GM03348 (cell line): ENCODE data around the gene URAD.
"Not testable (repeated sequence)": the region's sequence is repeated elsewhere in the genome, so short reads cannot be mapped to it uniquely, and the experiment has no call there.

Experiments
- DNase-seq: peaks from one replicate; pipeline ENCODE4 v3.0.0; 2012; ENCODE audit warnings: low spot score

The URAD gene, protein sequence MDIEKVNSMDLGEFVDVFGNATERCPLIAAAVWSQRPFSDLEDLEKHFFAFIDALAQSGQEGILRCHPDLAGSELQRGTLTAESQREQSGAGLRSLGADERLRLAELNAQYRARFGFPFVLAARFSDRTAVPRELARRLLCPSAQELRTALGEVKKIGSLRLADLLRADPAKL

DNA sequence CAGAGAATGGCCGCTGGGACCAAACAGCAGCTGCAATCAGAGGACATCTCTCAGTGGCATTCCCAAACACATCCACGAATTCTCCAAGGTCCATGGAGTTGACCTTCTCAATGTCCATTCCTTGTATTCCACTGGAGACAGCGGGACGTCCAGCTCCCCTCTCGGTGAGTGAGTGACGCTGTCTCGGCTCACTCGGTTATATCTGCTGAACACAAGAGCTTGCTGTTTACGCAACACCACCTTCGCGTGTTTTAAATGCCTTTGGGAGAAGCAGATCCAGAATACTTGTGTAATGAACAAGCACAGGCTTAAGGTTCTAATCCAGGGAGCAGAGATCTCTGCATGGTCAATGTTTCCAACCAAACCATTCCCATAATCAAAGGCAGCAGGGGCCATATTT is at the start of gene URAD:
TSS of gene URAD (minus strand) at position 174 of the 400 bp plus-strand sequence. CDS start at position 118, 56 bp downstream.
- no peak for DNase-seq

DNA sequence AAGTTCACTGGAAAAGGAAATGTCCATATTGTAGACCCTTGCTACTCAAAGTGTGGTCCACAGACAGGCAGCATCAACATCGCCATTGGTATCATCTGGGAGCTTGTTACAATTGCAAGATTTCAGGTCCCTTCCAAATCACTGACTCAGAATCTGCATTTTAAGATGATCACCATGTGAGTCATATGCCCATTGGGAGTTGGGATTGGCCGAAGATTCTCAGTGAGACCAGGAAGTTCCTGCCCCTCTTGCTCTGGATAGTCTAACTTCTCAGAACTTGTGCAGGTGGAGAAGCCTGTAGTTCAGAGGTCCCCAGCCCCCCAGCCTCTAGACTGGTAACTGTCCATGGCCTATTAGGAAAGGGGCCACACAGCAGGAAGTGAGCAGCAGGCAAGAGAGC is 48.9 kb upstream of the URAD start:
- DNase-seq = peak; percentile 35

DNA sequence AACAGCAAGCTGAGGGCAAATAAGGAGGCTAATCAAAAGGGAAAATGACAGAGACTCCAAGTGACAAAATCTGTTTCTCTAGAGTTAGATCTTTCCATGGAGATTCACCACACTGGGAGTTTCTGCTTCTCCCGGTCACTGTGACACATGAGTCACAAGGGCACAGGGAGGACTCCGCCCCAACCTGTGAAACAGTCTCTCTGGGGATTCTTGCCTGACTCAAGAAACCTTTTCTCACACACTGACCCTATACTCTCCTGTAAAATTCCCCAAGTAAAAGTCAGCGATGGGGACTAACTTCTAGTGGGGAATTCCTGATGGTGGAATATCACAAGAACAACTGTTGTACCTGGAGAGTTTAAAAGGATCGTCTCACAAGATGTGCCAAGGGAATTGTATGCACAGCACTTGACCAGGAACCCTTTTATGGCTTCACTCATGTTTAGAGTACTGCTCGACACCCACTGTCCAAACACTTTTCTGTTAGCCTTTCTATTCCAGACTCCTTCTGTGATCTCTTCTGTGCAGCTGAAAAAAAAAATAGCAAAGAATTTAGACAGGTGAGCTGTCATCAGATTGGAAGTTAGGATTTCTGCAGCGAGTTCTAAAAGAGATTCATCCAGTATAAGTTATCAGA is 46.8 kb upstream of the URAD start:
- no peak for DNase-seq

DNA sequence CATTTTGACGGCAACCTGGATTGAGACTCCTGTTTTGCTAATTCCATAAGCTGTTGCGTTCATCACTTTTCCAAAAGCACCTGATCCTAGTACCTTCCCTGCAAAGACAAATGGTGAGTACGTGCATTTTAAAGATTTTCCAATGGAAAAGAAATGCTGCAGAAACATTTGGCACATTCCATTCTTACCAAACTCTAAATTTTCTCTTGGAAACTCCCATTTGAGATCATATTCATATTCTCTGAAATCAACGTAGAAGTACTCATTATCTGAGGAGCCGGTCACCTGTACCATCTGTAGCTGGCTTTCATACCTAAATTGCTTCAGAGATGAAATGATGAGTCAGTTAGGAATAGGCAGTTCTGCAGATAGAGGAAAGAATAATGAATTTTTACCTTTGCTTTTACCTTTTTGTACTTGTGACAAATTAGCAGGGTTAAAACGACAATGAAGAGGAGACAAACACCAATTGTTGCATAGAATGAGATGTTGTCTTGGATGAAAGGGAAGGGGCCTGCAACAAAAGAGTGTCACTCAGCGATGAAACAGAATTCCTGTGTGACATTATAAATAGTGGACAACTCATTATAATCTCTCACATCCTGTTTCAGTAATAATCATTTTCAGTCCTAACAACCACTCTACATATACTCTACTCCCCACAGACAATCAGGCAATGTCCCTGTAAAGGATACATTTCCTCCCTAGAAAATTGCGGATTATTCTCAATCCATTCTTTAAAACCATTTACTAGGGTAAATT is 45.6 kb upstream of the URAD start:
- DNase-seq = no peak

DNA sequence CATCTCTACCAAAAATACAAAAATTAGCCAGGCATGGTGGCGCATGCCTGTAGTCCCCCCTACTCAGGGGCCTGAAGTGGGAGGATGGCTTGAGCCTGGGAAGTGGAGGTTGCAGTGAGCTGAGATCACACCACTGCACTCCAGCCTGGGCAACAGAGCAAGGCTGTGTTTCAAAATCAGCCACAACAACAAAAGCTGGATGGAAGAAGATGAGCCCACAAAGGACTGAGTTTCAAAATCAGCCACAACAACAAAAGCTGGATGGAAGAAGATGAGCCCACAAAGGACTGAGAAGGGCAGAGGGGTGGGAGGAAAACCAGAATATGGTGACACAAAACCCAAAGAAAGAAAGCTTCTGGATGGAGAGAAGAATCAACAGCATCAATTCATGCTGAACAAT is 43.9 kb upstream of the URAD start:
- not testable (repeated sequence) for DNase-seq

DNA sequence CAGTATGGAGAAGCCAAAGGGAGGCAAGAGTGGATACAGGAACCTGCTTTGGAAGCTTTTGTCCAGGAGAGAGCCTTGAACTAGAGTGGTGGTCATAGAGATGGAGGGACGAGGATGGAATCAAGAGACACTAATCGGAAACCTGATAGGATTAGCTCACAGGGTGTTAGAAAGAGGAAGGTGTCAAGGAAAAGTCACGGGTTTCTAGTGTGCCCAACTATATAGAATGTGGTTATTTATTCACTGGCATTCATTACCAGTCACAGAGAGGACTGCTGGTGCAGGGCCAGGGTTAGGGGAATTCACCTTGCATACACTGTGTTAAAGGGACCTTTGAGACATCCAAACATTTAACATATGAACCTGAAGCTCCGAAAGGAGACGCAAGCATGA is 43.4 kb upstream of the URAD start:
- DNase-seq = no peak

DNA sequence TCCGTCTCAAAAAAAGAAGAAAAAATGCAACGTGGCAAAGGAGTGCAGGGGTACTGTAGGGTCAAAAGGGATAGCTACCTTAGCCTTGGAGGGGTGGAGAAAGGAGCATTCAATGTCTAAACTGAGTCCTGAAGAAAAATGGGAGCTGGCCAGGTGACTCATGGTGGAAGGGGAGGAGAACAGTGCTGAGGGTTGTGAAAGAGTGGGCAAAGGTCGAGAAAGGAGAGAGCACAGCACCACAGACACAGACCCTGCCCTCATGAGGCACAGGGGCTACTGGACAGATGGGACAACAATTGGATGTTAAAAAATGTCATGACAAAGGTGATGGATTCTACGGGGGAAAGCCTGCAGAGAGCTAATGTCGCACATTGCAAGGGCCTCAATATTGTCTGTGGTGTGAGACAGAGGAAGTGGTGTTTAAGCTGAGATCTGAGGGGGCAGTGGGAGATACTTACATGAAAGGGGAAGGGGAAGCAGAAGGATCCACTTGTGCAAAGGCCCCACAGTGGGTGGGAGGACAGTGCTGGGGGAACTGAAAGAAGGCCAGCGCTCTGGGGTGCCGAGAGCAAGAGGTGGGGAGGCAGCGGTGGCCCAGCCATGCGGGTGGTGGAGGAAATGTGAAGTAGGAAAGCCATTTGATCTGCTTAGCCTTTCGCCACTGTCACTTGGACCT is 42.9 kb upstream of the URAD start:
- no peak for DNase-seq

DNA sequence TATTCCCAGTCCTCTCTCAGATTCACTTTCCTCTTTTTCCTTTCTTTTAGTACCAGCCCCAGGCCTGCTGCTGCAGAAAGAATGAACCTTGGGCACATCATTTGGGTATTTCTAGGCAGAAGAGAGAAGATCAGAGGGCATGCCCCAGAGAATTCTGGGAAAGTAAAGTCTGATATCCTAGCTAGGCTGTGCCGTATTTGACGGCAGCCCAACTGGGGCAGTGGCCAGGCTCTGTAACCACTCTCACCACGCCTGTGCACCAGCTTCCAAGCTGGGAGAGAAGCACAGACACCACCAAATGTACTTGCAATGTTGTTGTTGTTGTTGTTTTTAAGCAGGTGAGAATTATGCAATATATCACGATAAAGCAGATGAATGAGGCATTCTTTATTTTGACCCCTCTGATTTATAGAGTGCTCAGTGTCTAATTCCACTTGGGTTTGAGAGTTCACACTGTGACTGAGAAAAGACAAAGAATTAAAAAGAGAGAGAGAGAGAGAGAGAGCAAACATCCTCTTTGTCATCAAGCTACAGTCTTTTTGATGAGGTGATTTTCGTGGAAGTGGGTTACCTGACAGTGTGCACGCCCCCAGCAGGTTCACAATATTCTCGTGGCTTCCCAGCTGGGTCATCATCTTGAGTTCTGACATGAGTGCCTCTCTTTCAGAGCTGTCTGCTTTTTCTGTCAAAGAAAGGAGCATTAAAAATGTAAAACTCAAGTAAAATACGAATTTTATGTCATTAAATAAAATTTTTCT is 39.3 kb upstream of the URAD start:
- DNase-seq = no peak

DNA sequence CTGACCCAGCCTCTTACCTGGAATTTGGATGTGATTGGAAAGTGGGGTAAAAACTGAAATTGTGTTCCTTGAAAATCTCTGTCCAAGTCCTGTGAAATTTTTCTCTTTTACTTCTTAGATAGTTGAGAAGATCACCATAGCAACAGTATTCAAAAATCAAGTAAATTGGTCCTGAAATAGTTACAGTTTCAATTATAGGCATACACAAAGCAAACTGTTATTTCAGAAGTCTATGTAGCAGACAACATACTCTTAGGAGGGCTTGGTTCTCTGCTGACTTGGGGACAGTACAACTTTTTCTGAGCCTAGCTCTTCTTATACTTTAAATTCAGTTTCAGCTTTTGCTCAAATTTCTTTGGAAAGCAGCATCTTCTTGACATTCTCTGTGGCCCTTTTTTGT is 38.6 kb upstream of the URAD start:
- DNase-seq = no peak

DNA sequence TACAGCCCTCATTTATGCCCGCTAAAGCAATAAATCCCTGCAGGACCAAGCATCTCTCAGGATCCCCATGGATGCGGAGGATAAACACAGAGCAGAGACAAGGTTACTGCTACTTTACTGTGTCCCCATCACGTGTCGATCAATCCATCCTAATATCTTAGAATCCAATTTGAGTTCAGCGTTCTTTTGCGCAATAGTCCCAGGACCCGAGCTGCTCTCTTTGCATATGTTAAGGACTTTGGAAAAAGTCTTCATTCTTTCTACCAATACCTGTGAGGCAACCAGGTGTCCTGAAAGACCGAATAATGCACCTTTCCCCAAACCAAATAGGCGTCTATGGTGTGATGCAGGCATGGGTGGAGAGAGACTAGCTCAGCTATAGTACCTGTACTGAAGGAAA is 38.0 kb upstream of the URAD start:
- no peak for DNase-seq

DNA sequence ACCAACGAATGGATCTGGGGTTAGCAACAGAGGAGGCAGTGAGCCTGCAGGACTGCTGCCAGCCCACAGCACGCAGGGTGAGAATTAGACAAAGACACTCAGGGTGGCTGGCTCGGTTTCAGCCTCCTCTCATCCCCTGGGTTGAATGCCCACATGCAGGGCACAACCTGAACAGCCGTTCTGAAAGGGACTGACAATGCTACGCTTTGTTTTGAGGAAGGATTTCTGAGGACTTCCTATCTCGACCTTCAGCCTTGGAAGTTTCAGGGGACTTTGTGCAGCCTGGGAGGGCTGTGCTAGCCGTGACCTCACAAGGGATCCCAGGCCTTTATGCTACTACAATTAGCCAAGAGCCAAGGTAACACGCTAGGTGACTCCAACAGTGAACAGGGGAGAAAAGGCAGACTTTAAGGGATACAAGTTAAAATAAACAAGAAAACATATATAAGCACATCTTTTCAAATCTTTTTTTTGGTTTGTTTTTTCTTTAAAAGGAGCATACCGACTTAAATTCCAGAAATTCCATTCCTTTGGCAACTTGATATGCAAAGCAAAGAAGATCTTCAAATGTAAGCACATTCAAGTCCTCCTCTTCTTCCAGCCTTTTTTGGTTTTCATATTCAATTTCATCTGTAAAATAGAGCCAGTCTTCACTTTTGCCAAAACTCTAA is 34.5 kb upstream of the URAD start:
- DNase-seq = peak; percentile 44

DNA sequence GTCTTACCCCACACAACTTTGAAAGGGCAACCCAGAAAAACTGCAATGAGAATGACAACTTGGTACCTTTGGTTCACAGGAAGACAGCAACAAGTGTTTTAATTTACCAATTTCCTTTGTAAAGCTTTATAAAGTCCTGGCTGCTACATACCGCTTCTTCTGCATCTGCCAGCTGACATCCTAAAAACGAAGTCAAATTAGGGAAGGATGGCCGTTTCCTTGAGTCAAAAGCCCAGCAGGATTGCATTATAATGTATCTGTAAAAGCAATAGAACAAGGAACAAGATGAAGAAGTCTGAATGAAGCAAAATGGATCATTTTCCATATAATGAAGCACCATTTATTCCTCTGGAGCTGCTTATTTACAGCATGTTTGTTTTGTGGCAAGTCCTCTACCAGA is 25.8 kb upstream of the URAD start:
- no peak for DNase-seq

DNA sequence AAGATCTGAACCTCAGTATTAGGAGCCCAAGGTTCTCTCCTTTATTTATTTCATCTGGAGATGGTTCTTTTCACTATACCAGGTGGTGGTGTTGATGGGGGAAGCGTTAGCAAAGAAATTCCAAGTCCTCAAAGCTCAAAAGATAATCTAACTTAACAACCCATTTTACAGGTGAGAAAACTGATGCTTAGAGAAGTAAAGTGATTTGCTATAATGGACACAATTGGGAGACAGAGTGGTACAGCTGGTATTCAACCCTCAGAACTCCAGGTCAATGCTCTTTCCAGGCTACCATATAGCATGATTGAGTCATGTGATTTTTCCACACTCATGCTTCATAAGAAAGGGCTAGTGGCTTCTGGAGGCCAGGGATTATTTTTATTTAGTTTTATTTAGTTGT is 25.0 kb upstream of the URAD start:
- no peak for DNase-seq

DNA sequence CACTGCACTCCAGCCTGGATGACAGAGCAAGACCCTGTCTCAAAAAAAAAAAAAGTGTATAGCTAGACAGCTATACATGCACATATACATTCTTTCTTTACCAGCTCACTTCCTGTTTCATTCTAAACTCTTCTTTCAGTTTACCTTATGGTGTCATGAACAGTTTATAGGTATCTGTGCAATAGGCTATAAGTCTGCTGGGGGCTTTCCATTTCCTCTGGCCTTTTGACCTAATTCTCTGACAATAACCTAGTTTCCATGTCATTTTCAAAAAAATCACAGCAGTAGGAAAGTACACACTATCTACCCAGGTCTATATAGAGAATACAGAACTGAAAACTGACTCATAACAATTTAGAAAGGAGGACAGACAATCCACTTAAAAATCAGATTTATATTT is 24.4 kb upstream of the URAD start:
- DNase-seq = no peak

DNA sequence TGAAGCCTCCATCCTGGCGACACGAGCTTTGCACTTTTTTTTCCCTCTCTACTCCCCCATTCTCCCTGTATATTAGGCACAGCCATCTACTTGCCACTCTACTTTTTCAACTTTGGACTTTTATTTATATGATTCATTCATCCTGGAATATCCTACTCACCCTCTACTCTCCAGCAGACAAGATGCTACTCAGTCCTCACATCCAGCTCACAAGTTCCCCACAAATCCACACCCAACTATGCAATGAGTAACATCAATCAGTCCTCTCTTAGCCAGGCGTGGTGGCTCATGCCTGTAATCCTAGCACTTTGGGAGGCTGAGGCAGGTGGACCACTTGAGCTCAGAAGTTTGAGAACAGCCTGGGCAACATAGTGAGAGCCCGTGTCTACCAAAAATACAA is 23.9 kb upstream of the URAD start:
- DNase-seq = no peak

DNA sequence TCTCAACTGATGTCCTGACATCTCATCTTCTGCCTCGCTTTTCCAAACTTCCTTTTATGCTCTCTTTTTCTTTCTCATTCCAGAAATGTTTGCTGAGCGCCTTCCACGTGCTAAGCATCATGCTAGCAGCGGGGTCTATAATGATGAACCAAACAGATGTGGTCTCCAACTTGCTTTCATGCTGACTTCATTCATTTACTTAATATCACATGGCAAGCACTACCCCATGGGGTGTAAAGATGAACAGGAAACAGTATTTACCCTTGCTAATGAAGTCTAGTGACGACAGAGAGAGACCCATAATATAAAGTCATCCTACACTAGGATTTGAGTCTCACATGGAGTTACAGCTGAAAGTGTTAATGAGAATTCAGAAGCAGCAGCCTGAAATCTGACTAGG is 21.6 kb upstream of the URAD start:
- DNase-seq = no peak

DNA sequence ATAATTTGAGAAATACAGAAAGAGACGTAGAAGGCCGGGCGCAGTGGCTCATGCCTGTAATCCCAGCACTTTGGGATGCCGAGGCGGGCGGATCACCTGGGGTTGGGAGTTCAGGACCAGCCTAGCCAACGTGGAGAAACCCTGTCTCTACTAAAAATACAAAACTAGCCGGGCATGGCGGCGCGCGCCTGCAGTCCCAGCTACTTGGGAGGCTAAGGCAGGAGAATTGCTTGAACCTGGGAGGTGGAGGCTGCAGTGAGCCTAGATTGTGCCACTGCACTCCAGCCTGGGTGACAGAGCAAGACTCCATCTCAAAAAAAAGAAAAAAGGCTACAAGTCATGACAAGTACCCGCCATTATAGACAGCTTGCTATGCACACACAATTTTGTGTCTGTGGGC is 16.5 kb upstream of the URAD start:
- not testable (repeated sequence) for DNase-seq

DNA sequence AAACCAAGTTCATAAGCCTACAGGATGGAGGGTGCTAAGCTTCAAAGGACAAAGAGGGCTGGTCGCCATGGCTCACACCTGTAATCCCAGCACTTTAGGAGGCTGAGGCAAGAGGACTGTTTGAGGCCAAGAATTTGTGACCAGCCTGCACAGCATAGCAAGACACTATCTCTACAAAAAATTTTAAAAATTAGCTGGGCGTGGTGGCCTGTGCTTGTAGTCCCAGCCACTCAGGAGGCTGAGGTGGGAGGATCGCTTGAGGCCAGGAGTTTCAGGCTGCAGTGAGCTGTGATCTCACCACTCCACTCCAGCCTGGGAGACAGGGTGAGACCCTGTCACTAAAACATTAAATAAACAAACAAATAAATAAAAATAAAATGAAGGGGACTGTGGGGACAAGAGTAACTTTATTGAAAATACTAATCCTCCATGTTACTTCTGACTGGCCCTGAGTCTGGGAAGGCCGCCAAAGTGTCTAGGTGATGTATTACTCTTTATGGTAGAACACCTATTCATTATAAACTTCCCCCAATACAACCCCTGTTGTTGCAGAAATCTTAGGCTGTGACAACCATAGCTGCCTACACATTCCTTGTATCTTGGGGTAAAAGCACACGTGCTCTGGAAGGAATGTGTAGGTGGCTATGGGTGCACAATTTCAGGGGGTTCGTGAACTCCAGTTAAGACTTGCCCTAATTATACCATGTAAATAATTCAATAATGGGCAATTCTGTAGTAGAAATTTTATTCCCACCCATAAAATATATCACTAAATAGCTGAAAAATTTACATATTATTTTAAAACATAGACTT is 14.6 kb upstream of the URAD start:
- no peak for DNase-seq

DNA sequence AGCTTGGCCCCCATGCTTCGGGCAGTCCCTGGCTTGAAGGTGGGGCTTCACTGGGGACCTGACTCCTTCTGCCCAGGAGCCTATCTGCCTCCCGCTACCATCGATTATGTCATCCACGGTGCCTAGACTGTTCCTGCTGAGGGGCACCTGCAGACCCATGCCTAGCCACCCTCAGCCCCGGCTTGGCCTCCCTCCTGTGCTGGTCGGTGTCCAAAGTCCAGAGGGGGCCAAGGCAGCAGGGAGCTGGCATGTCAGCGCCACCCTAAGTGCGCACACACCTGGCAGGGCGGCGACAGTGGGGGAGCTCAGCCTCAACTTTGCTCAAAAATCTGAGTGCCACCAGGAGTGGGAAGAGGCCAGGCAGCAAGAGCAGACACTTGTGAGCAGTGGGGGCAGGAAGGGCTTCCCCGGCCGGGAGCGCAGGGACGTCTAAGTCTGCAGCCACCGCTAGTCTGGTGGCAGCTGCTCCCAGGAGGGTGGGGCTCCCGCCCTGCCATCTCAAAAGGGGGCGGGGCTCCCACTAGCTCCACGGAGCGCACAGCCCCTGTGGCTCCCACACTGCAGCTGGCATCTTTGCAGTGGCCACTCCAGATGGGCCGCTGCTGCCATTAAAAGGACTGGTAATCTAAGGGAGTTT is 13.5 kb upstream of the URAD start:
- no peak for DNase-seq

DNA sequence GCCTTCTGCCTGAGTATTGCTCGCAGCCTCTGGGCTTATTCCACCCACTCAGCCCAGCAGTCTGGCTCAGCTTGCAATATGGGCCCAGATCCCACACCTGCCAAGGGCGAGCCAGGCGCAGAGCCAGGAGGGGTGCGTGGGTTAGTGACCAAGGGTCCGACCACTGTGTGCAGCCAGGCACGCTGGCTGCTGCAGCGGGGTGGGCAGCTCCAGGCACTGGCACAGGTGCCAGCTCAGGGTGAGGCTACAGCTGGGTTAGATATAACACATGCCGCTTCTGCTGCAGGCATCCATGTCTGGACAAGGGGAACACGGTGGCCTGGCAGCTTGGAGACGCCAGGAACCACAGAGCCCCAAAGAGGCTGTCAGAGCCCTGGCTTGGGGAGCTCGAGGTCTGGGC is 12.6 kb upstream of the URAD start:
- no peak for DNase-seq
